CD4-positive, alpha-beta T cell treated with Interferon alpha-2 for 1 hour (primary cell): ENCODE data around the gene AHI1.
"Not testable (repeated sequence)": the region's sequence is repeated elsewhere in the genome, so short reads cannot be mapped to it uniquely, and the experiment has no call there.

ENCODE experiments used
- DNase-seq, 2 donors: peaks; one replicate each; pipeline ENCODE4 v3.0.0-alpha.2; 2020 to 2022

Gene AHI1

DNA sequence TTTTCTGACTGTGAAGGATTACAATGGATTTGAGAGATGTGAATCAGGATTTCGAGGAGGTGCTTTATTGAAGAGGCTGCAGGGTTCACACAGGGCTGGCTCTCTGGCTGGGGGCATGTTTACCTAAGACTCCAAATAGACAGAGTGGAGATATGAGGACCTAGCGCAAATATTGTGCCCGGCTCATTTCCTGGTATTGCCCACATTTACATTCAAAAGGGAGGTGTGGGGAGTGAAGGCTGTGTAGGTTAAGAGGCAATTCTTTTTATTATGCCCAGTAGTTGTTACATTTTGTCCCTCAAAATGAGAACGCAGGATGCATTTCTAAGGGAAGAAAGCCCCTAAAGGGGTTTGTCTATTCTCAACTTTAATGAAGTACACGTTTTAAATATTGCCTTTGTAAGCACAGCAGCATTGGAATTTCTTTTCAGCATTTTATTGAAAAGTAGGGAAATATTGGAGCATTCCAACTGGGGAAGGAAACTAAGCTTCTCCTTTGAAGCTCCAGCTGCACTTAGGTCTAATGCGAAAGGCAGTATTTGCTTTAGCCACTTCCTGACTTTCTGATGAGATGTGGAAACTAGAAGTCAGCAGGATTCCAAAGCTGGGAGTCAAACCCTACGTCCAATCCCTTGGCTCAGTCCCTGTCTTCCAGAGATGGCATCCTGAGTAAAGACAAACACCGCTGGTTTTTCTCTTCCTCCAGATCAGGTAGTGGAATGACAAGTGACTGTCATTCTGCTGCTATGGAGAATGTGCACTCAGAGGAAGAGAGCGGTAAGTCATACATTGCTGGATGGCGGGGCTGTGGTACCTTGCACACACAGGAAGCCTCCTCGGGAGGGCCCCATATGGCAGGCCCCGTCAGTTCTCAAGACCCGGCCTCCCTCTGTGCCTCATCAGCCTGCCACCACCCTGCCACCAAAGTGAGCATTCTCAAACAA lies 245.8 kb downstream of the AHI1 start:
- DNase-seq, result no peak

DNA sequence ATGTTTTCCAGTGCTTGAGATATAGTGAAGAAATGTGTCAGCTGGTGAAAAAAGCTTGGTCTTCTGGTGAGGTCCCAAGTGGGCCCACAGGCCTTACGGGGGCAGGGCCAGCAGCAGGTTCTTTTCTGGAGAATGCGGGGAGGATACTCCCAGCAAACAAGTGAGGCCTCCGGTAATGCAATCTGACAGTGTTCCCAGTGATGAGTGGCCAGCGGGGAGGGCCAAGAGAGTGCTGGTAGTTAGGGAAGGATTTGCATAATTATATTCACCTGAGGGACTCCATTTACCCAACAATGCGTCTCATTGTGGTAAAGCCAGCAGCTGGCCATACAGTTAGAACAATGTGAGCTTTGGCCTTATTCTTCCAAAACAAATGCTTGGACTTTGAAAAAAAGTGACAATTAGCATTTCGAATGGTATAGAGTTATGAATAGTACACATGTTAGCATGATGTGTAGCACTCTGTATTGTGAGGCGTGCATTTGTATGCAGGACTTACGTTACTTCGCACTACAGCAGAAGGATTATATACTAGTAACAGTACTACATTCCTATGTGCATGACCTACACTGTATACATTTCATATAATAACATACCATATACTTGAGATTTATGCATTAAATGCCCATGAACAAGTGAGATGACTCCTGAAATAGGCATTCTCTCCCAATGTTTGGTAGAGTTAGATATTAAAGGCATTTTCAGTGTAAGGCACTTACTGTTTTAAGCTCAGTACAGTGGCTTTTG lies 246.6 kb downstream of the AHI1 start:
- no peak for DNase-seq

DNA sequence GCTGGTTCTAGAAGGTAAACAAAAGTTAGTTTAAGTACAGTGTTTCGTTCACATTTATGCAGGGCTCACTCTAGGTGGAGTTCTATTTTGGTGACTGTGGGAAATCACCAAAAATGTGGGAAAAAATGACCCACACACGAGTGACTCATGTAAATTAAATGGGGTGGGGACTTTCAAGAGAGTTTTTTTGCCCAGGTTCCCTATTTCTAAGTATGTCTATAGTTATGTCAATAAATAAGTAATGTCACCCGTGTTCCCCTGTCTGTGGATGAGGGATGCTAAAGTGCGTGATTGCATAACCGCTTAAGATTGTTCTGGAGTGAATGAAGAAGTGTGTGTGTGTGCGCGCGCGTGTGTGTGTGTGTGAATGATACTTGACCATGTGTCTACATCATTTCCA lies 247.3 kb downstream of the AHI1 start:
- DNase-seq, result peak; percentile 6

DNA sequence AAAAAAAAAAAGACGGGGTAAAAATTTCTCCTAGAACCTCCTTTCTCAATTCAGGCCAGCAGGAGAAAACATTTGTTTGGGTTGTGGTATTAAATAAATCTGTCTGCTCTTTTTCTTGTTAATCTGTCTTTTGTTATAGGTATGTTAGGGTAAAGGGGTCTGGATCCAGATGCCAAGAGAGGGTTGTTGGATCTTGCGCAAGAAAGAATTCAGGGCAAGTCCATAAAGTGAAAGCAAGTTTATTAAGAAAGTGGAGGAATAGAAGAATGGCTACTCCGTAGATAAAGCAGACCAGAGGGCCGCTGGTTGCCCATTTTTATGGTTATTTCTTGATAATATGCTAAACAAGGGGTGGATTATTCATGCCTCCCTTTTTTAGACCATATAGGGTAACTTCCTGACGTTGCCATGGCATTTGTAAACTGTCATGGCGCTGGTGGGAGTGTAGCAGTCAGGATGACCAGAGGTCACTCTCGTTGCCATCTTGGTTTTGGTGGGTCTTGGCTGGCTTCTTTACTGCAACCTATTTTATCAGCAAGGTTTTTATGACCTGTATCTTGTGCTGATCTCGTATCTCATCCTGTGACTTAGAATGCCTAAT lies 251.0 kb downstream of the AHI1 start:
- DNase-seq, result not testable (repeated sequence)

DNA sequence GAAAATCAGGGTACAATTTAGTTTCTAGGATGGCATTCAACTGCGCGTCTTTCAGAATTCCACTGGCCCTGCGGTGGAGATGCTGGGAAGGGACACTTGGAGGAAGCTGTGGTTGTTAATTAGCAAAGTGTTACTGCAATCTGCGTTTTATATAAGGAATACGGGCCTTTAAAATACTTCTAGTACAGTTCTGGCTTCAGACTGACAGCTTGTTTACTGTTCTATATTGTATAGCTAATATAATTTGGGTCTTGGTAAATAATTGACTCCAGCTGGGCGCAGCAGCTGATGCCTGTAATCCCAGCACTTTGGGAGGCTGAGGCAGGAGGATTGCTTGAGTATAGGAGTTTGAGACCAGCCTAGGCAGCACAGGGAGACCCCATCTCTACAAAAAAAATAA lies 252.7 kb downstream of the AHI1 start:
- DNase-seq, result no peak

DNA sequence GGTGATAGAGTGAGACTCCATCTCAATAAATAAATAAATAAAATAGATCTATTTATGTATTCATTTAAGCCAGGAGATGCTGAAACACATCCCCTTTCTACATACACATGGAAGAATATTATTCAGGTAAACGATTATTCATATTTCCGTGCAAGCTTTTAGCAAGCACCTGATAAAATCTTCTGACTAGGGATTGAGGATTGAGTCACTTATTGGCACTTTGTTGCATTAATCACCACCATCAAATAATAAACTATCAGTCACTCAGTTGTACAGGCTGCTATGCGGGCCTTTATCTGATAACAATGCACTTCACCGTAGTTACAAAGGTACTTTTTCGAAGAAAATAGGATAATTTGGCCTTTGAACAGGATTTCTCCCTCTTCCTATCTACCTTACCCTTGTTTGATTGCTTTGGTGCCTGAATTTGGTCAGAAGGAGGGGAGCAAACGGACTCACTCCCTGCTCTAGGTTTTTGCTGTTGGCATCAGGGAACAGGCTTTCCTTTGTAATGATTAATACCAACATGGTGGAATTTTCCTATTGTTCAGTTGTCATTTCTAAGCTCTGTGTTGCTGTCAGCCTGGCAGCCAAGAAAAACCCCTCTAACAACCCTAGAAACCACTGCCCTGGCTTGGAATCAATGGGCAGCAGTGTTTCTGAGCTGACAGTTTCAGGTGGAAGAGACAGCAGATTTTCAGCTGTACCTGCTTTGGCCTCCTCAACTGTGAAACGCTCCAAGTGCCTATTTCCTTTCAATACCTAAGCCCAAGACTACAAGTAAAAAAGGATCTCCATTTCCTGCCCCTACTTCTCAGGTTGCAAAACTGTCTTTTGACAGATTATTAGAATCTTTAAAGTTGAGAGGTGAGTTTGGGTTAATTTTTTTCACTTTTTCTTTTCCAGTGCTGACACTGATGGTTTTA lies 253.4 kb downstream of the AHI1 start:
- DNase-seq, result no peak

DNA sequence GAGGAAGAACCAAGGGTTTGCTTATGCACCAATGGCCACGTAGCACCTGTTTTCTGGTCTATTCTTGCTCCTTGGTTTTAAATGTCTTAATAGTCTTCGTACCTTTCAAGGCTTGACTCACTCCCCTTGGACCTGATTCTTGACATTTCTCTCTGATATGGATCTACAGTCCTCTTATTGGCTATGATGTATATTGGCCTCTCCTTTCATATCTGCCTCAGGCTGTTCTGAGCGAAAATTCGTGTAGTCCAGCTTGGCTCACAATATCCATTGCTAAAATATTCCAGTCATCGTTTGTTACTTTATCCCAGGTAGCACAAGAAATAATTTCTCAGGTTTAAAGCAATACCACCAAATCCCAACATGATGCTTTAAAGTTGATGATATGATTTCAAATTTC lies 256.8 kb downstream of the AHI1 start:
- DNase-seq, result no peak

DNA sequence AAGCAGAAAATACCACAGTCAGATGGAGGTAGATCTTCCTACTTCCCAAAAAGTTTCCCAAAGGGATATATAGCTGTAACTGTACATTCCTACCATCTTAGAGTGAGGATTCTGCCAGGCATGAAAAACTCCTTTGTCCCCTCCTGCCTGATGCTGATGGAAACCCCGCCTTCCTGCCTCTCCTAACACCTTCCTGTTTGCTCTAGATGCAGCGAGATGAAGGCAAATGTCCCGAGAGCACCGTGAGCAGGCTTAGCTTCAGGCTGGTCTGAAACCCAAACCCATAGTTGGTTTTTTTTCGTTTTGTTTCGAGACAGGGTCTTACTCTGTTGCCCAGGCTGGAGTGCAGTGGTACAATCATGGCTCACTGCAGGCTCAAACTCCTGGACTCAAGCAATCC lies 260.8 kb downstream of the AHI1 start:
- DNase-seq, result no peak

DNA sequence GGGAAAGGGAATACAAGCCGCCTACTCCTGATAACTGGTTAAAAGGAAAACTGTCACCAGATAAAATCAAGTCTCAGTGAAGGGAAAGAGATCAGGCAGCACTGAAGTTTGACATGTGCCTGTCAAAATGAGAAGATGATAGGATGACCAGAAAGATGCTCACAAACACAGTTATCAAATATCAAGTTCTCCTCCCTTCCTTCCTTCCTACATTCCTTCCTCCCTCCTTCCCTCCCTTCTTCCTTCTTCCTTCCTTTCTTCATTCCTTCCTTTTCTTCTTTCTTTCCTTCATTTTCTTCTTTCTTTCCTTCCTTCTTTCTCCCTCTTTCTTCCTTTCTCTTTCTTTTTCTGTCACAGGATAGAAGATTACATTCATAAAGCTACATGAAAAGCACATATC lies 261.2 kb downstream of the AHI1 start:
- DNase-seq, result no peak

DNA sequence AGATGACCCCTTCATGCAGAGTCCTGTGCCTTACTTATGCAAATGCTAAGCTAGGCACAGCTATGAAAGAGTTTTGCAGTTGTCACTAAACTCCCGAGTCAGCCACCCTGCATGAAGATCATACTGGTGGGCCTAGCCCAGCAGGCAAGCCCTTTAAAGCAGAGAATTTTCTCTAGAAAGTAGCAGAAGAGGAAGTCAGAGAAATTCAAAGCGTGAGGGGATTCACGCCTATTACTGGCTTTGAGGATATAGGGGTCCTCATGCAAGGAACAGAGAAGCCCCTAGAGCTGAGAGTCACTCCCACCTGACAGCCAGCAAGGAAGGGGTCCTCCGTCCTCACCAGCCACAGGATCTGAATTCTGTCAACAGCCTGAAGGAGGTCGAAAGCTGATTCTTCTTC lies 261.8 kb downstream of the AHI1 start:
- DNase-seq, result no peak

DNA sequence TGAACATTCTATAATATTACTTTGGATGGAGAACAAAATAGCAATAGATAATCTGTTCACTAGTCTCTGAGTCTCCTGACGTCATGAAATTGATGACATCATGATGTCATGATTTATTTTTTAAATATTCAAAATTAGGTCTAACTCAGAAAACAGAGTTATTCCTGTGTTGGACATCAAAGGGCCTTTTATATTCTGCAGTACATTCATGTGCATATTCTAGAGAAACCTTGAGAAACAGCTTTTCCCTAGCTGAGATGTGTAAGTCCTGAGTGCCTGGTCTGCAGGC lies 263.1 kb downstream of the AHI1 start:
- no peak for DNase-seq

DNA sequence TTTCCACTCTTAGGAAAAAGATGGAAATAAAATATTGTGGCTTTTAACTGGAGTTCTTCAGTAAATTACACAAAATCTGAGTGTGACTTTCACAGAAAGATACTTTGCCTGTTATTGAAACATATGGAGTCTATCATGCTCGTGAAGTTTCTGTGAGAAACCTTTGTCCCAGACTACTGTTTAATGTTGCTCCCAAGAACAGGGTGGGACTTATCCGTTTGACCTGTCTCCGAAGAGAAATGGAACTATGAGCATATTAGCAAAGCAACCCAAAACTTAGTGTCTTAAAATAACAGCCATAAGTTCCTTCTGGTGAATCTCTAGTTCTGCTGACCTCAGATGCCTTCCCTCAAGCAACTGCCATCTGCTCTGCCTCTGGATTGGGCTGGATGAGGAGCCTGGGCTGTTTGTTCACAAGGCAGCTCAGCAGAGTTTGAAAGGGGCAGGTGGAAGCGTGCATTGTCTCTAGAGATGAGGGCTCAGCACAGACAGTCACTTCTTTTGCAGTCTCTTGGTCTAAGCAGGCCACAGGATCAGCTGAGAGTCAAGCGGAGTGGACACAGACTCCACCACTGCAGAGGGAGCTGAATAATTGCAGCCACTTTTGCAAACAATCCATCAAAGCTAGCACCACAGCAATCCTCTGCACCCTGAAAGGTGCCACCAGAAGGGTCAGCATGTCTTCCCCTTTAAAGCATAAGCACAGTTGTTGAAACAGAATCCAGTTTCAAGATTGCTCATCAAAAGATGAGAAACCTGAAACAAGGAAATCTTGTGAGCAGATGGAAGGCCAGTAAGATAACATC lies 263.7 kb downstream of the AHI1 start:
- DNase-seq, result no peak
